GM19463 (cell line): ENCODE data around the gene FBXO24.

Source experiments
- ATAC-seq: cut with Tn5 transposase; IDR thresholded peaks from one replicate; pipeline ENCODE4 v1.9.1; 2021; ENCODE audit warnings: mild to moderate bottlenecking, moderate library complexity; ENCODE audit not compliant: unreplicated experiment

Gene FBXO24

GRCh38 chr7:100589341-100589947 lies 3.3 kb downstream of the FBXO24 start:
- ATAC-seq = no peak

- no peak for ATAC-seq
Measured at GRCh38 chr7:100590077-100590737, 4.1 kb downstream of the FBXO24 start.

GRCh38 chr7:100591596-100591995 lies 5.5 kb downstream of the FBXO24 start:
- ATAC-seq = no peak

GRCh38 chr7:100595188-100595587 lies 9.1 kb downstream of the FBXO24 start:
- no peak for ATAC-seq

- no peak for ATAC-seq
Measured at GRCh38 chr7:100598425-100598824, 12.3 kb downstream of the FBXO24 start.

- ATAC-seq = no peak
Measured at GRCh38 chr7:100599911-100600729, 14.0 kb downstream of the FBXO24 start.

GRCh38 chr7:100600730-100601038 lies 14.6 kb downstream of the FBXO24 start:
- ATAC-seq = no peak

GRCh38 chr7:100602889-100603725 lies 17.0 kb downstream of the FBXO24 start:
- no peak for ATAC-seq

- ATAC-seq = no peak
Measured at GRCh38 chr7:100603726-100604027, 17.5 kb downstream of the FBXO24 start.

GRCh38 chr7:100604028-100604975 lies 18.2 kb downstream of the FBXO24 start:
- peak; percentile 75 for ATAC-seq

- no peak for ATAC-seq
Measured at GRCh38 chr7:100604976-100605911, 19.1 kb downstream of the FBXO24 start.

- no peak for ATAC-seq
Measured at GRCh38 chr7:100606313-100606712, 20.2 kb downstream of the FBXO24 start.

GRCh38 chr7:100607111-100607510 lies 21.0 kb downstream of the FBXO24 start:
- no peak for ATAC-seq

GRCh38 chr7:100609958-100610357 lies 23.8 kb downstream of the FBXO24 start:
- ATAC-seq = no peak

GRCh38 chr7:100611983-100612729 lies 26.0 kb downstream of the FBXO24 start, which contains the start of gene MOSPD3:
Gene MOSPD3, plus strand, starts transcription at chr7:100612540. Its CDS starts 252 bp downstream, at chr7:100612792.
- ATAC-seq = peak; percentile 92

GRCh38 chr7:100612730-100613390 lies 26.7 kb downstream of the FBXO24 start:
- no peak for ATAC-seq

GRCh38 chr7:100613412-100614175 lies 27.5 kb downstream of the FBXO24 start:
- no peak for ATAC-seq
